GM06990 (cell line): ENCODE data around the gene DDX42.
"Not testable (repeated sequence)": the region's sequence is repeated elsewhere in the genome, so short reads cannot be mapped to it uniquely, and the experiment has no call there.

ENCODE experiments used
- DNase-seq: peaks from one replicate; pipeline ENCODE4 v3.0.0-alpha.2; 2011; ENCODE audit not compliant: insufficient read length; ENCODE audit errors: extremely low read depth
- H3K27me3 ChIP-seq: replicated peaks from 2 replicates; pipeline ENCODE4 v1.6.0; 2011; ENCODE audit warnings: low read length; ENCODE audit not compliant: control insufficient read depth, insufficient read depth
- H3K36me3 ChIP-seq: 2 replicates; pipeline ENCODE4 v1.5.1; 2011; ENCODE audit warnings: low read length; ENCODE audit not compliant: control insufficient read depth, insufficient read depth
- H3K4me3 ChIP-seq: replicated peaks from 2 replicates; pipeline ENCODE4 v1.5.1; 2011; ENCODE audit warnings: low read depth, mild to moderate bottlenecking, control low read depth, low read length
- TF ChIP-seq, protein P1 (sequence below): IDR thresholded peaks from 2 replicates; pipeline ENCODE4 v1.5.1; 2011; ENCODE audit warnings: low read length, control low read depth, mild to moderate bottlenecking, inconsistent platforms; ENCODE audit not compliant: insufficient read depth, poor library complexity, severe bottlenecking

DDX42 gene

DNA sequence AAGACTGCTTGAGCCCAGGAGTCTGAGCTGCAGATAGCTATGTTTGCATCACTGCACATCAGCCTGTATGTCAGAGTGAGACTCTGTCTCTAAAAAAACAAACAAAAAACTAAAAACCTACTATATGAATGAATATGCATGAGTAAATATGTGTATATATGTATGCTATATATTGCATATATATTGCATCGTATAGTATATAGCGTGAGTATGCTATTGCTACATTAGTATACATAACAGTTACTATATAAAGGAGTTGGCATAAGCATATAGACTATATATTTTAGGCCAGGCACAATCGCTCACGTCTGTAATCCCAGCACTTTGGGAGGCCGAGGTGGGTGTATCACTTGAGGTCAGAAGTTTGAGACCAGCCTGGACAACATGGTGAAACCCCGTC lies 16.1 kb downstream of the DDX42 start:
- no peak overlapping the region for H3K4me3 ChIP-seq
- no peaks in the 10 kb centered on the region for H3K27me3 ChIP-seq
- no peak for DNase-seq
- TF ChIP-seq, protein P1, sequence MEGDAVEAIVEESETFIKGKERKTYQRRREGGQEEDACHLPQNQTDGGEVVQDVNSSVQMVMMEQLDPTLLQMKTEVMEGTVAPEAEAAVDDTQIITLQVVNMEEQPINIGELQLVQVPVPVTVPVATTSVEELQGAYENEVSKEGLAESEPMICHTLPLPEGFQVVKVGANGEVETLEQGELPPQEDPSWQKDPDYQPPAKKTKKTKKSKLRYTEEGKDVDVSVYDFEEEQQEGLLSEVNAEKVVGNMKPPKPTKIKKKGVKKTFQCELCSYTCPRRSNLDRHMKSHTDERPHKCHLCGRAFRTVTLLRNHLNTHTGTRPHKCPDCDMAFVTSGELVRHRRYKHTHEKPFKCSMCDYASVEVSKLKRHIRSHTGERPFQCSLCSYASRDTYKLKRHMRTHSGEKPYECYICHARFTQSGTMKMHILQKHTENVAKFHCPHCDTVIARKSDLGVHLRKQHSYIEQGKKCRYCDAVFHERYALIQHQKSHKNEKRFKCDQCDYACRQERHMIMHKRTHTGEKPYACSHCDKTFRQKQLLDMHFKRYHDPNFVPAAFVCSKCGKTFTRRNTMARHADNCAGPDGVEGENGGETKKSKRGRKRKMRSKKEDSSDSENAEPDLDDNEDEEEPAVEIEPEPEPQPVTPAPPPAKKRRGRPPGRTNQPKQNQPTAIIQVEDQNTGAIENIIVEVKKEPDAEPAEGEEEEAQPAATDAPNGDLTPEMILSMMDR, result no peak
- peaks cover 13% of the 10 kb centered on the region for H3K36me3 ChIP-seq

DNA sequence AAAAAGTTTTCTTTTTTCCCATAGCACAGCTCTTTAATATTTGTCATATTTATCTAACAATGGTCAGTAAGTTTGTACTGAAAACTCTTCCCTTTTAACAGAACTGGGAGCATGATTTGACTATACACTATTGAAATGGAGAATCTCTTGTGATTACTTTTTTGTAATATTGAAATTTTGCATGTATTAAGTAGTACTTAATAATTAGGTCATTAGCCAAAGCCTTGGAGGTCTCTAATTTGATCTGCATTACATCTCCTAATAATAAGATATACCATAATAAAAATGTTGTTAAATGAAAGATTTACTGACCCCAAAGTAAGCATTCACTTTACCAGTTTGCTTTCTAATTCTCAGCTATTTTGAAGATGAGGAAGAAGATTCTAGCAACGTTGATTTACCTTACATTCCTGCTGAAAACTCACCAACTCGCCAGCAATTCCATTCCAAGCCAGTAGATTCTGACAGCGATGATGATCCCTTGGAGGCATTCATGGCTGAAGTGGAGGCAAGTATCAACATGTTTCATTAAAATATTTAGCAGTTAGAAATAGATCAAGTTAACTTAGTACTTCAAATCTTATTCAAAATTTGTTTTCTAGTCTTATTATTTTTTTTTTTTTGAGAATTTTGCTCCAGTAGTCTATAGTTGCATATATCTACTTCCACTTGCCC lies 18.2 kb downstream of the DDX42 start:
- H3K36me3 ChIP-seq, result peaks cover 17% of the 10 kb centered on the region

DNA sequence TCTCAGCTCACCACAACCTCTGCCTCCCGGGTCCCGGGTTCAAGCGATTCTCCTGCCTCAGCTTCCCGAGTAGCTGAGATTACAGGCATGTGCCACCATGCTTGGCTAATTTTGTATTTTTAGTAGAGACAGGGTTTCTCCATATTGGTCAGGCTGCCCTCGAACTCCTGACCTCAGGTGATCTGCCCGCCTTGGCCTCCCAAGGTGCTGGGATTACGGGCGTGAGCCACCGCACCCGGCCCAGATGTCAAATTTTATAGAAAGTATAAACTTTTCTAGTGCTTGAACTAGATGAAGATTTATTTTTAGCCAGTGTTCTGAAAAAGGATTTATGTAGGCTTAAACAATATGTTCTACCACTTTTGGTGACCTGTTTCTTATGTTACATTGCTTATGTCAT lies 22.4 kb downstream of the DDX42 start:
- H3K27me3 ChIP-seq, H3K4me3 ChIP-seq, DNase-seq: not testable (repeated sequence)
- peaks cover 14% of the 10 kb centered on the region for H3K36me3 ChIP-seq

More for the DNA sequence above, 18.2 kb downstream of the DDX42 start:
- H3K4me3 ChIP-seq, result no peak overlapping the region
- H3K27me3 ChIP-seq, result no peaks in the 10 kb centered on the region
- TF ChIP-seq, protein P1, result no peak
- no peak for DNase-seq

DNA sequence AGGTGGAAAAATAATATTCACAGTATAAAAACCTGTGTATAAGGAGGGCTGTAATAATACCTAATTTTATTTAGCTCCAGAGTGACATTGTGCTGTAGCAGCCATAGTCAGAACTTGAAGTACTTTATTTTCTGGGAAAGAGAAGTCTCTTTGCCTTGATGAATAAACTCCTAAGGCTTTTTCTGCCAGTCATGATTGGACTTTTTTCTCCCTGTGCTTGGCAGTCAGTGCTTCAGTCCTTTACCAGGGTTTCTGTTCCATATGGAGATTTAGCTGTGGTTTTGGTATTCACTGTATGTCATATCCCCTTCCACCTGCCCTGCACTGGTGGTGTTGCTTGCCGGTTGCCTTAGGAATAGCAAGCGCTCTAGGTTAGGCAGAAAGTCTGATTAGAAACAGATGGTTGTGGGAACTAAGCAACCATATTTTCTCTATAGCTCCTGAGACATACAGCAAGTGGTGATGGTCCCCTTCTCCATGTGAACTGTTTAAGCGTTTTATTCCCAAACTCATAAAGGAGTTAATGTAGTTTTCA lies 24.7 kb downstream of the DDX42 start:
- TF ChIP-seq, protein P1, result no peak
- H3K4me3 ChIP-seq, result no peak overlapping the region
- H3K27me3 ChIP-seq, result no peaks in the 10 kb centered on the region
- peaks cover 16% of the 10 kb centered on the region for H3K36me3 ChIP-seq
- no peak for DNase-seq

DNA sequence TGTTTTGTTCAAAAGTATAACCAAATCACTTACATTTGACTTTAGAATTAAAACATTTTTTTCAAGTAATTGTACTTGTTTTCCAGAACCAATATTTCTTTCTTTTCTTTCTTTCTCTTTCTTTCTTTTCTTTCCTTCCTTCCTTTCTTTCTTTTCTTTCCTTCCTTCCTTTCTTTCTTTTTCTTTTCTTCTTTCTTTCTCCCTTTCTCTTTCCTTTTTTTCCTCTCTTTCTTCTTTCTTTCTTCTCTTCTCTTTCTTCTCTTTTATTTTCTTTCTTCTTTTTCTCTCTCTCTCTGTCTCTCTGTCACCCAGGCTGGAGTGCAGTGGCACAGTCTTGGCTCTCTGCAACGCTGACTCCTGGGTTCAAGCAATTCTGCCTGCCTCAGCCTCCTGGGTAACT lies 26.8 kb downstream of the DDX42 start:
- TF ChIP-seq, protein P1, result no peak
- DNase-seq, result no peak
- no peak overlapping the region for H3K4me3 ChIP-seq
- peaks cover 12% of the 10 kb centered on the region for H3K36me3 ChIP-seq
- no peaks in the 10 kb centered on the region for H3K27me3 ChIP-seq

DNA sequence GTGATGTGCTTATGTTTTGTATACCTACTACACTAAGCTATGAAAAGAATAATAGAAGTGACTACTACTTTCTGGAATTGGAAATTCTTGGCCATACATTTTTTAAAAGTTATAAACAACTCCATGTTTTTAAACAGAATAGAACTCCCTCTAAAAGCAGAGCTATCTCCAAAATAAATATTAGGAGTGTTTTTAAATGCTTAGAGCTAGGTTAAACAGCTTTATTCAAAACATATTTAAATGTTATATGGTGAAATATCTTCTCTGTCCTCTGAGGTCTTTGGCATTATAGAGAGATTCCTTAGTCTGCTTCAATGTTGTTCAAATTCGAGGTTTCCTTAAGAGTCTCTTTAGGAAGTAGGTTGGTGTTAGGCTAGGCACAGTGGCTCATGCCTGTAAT lies 30.4 kb downstream of the DDX42 start:
- Histone ChIP-seq H3K27me3 (no peaks in the 10 kb centered on the region), H3K4me3 (no peak overlapping the region), H3K36me3 (peaks cover 10% of the 10 kb centered on the region)
- DNase-seq, result no peak
- TF ChIP-seq, protein P1, result no peak
